ENCODE results near the gene TANGO2.

- TF ChIP-seq CTCF (IDR thresholded peaks at IDR 0.05 in 2 of 3, conservative IDR thresholded peaks at IDR 0.05 in 1 of 3; ENCODE audit: borderline replicate concordance in 1 of 3, insufficient read depth in 1 of 3, low read depth in 2 of 3, low read length in 2 of 3) (no peak), ZNF274 (IDR thresholded peaks at IDR 0.05; ENCODE audit: low read depth, low read length) (no peak), POLR2A (IDR thresholded peaks at IDR 0.05; ENCODE audit: borderline replicate concordance, extremely low read depth, insufficient read depth, insufficient read length) (no peak), ZFX (IDR thresholded peaks at IDR 0.05) (no peak), SP1 (IDR thresholded peaks at IDR 0.05; ENCODE audit: low read depth) (no peak), EZH2 (IDR thresholded peaks at IDR 0.05) (no peak)
Observed at GRCh38 chr22:20028855-20029549, 8.1 kb downstream of the TANGO2 start.

Data from HCT116 (cell line).